B cell (primary cell): ENCODE measurements around the gene CTNNA2.

Experiments
- CTCF ChIP-seq: fragments of 200-600 bp; IDR thresholded peaks from one replicate; pipeline ENCODE4 v1.8.0; 2022; ENCODE audit warnings: antibody characterized with exemption, mild to moderate bottlenecking
- EZH2 ChIP-seq: IDR thresholded peaks from 2 replicates; pipeline ENCODE4 v1.6.1; 2012; ENCODE audit warnings: borderline replicate concordance, low read depth, mild to moderate bottlenecking, moderate library complexity, low read length; ENCODE audit not compliant: insufficient read depth, poor library complexity, severe bottlenecking

GRCh38 chr2:80281049-80281448, 768.2 kb downstream of the CTNNA2 start:
- no peak for TF ChIP-seq CTCF
- no peak for TF ChIP-seq EZH2
